Adrenal gland (tissue), 12 donors: ENCODE results near the gene PAQR8. TPM values are rescaled to one million over a fixed set of nuclear protein-coding genes. Genes with fewer than 3 reads are reported as not detected.

Source experiments
- DNase-seq, 7 donors: peaks; one replicate each; pipeline ENCODE4 v3.0.0-alpha.2; 2019 to 2020
- H3K27ac ChIP-seq, 5 donors: fragments of 200-600 bp; sonication (generic) in 4 of 5; 1 replicate in 3 of 5; 2 replicates in 2 of 5; pipeline versions ENCODE4 v1.5.1 to v1.8.0; 2016 to 2020; ENCODE audit warnings: mild to moderate bottlenecking in 1 of 5
- H3K27me3 ChIP-seq: fragments of 200-600 bp; 2 replicates; pipeline ENCODE4 v1.8.0; 2021
- H3K36me3 ChIP-seq, 2 donors: fragments of 200-600 bp; replicated peaks in 1 of 2; 1 replicate in 1 of 2; 2 replicates in 1 of 2; pipeline versions ENCODE4 v1.5.1 to v1.8.0; 2018 to 2022
- H3K4me1 ChIP-seq, 2 donors: fragments of 200-600 bp; replicated peaks in 1 of 2; 1 replicate in 1 of 2; 2 replicates in 1 of 2; pipeline versions ENCODE4 v1.5.1 to v1.8.0; 2018 to 2021
- H3K4me3 ChIP-seq, 4 donors: fragments of 200-600 bp; sonication (generic) in 3 of 4; one replicate each; pipeline ENCODE4 v1.5.1; 2016 to 2018
- H3K9me3 ChIP-seq, 3 donors: fragments of 200-600 bp; sonication (generic) in 1 of 3; replicated peaks in 1 of 3; 1 replicate in 2 of 3; 2 replicates in 1 of 3; pipeline versions ENCODE4 v1.5.1 to v1.8.0; 2016 to 2021
- POLR2A ChIP-seq, 2 donors: fragments of 450-650 bp; IDR thresholded peaks; one replicate each; pipeline ENCODE4 v1.6.1; 2017; ENCODE audit warnings: antibody characterized with exemption in 2 of 2, mild to moderate bottlenecking in 2 of 2, moderate library complexity in 1 of 2
- WGBS, 4 donors: extraction: QIAGEN DNeasy Blood & Tissue Kit in 2 of 4; methylation state at CpG; one replicate each; pipeline versions ENCODE4 v1.1.5 to v1.1.7; 2013 to 2017; 5-methylcytosine and 5-hydroxymethylcytosine counted together
- intact Hi-C, 2 donors: fragments of 100-400 bp; cut with DNase I; formaldehyde crosslinking; loops; one replicate each; pipeline versions ENCODE4 v1.14.1 to v1.15.0; 2022 to 2023
- polyA plus RNA-seq, 3 donors: library from polyadenylated mRNA; stranded (reverse); fragments of 200-250 nt in 2 of 3; fragments of 350-450 nt in 1 of 3; fragmentation: Illumina TruSeq in 1 of 3; extraction: RNeasy Lipid Tissue Mini Kit (QIAGEN cat#74804) in 1 of 3; gene quantifications; one replicate each; pipeline ENCODE4 v1.2.3, GENCODE V29; 2013 to 2014
- total RNA-seq, 9 donors: library from RNA; depleted of rRNA in 4 of 9; stranded (reverse); fragments of >200 nt in 4 of 9; fragments of 120-200 nt in 1 of 9; fragmentation: NEBNext Ultra II Directional in 1 of 9; extraction: Animal tissue kit (Norgen Biotek cat#: 25700) in 1 of 9; gene quantifications; one replicate each; pipeline versions ENCODE4 v1.1.0 to v1.2.4, GENCODE V29; 2013 to 2023
- TF ChIP-seq, protein P1 (sequence below), 6 experiments: fragments of 450-650 bp in 4 of 6; fragments of 200-600 bp in 2 of 6; sonication (generic) in 1 of 6; IDR thresholded peaks; 1 replicate in 5 of 6; 2 replicates in 1 of 6; pipeline versions ENCODE4 v1.5.1 to v1.8.0; 2016 to 2021; ENCODE audit warnings: antibody characterized with exemption in 6 of 6, mild to moderate bottlenecking in 2 of 6, moderate library complexity in 1 of 6
- donor health status: healthy with polysubstance abuse.
- donor health status: Bipolar disorder and iron deficiency.
- donor health status: DM: yes; HTN: yes; CAD: no.
- donor health status: DM: no; HTN: no; CAD: no.
- donor health status: DM: no; HTN: no; CAD: no.
- donor health status: DM: yes; HTN: yes; CAD: no.

The PAQR8 gene
- total and polyA plus RNA-seq, 12 donors: 2.3 to 17.1 (median 6.2) TPM

DNA sequence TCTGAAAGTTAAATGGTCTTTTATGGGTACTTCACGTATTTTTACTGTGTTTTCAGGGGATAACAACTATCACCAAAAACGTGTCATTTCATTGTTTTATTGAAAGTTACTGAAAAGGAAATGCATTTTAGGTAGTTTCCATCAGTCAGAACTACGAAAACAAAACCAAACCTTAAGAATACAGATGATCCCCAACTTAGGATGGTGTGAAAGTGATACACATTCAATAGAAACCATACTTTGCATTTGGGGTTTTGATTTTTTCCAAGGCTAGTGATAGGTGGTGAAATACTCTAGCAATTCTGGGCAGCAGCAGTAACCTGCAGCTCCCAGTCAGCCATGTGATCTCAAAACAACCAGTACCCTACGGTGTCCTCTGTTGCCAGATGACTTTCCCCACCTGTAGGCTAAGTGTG is 32.3 kb downstream of the PAQR8 start:
- WGBS, 4 donors: 78 to 87% (median 83%) methylated on average over 4 of the region's 4 CpGs
- no peak overlapping the region for H3K27ac ChIP-seq
- DNase-seq: no peak

DNA sequence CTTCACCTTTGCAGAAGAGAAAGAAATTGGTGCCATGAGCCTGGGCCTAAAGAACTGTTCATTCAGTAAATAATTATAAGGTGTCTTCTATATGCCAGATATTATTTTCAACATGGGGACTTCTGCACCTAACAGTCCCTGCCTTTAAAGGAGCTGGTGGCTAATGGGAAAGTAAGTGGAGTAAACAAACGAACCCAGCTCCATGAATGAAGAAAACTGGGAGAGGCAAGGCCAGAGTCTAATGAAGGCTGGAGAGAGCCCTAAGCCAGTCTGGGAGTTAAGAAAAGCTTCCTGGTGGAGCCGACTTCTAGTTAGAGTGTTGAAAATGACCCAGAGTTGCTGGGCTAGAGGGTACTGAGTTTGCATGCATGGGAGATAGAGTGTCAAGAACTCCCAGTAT is 34.0 kb downstream of the PAQR8 start:
- intact Hi-C loops: loop anchor here in 1 of 2 donors (5.0 kb wide), 1 partner anchor 114 kb away; the partner anchor contains the start of gene MCM3
- DNase-seq: no peak

More for the DNA sequence above, 32.3 kb downstream of the PAQR8 start:
- Histone ChIP-seq H3K36me3 (no peaks in the 10 kb centered on the region), H3K4me3 (no peak overlapping the region), H3K9me3 (no peaks in the 10 kb centered on the region), H3K4me1 (peaks cover 7 to 15% of the 10 kb centered on the region in 2 donors), H3K27me3 (no peaks in the 10 kb centered on the region)
- intact Hi-C loops: no loop called here
- TF ChIP-seq, protein P1, sequence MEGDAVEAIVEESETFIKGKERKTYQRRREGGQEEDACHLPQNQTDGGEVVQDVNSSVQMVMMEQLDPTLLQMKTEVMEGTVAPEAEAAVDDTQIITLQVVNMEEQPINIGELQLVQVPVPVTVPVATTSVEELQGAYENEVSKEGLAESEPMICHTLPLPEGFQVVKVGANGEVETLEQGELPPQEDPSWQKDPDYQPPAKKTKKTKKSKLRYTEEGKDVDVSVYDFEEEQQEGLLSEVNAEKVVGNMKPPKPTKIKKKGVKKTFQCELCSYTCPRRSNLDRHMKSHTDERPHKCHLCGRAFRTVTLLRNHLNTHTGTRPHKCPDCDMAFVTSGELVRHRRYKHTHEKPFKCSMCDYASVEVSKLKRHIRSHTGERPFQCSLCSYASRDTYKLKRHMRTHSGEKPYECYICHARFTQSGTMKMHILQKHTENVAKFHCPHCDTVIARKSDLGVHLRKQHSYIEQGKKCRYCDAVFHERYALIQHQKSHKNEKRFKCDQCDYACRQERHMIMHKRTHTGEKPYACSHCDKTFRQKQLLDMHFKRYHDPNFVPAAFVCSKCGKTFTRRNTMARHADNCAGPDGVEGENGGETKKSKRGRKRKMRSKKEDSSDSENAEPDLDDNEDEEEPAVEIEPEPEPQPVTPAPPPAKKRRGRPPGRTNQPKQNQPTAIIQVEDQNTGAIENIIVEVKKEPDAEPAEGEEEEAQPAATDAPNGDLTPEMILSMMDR (IDR thresholded peaks at IDR 0.05): no peak
- TF ChIP-seq POLR2A (IDR thresholded peaks at IDR 0.05): no peak

DNA sequence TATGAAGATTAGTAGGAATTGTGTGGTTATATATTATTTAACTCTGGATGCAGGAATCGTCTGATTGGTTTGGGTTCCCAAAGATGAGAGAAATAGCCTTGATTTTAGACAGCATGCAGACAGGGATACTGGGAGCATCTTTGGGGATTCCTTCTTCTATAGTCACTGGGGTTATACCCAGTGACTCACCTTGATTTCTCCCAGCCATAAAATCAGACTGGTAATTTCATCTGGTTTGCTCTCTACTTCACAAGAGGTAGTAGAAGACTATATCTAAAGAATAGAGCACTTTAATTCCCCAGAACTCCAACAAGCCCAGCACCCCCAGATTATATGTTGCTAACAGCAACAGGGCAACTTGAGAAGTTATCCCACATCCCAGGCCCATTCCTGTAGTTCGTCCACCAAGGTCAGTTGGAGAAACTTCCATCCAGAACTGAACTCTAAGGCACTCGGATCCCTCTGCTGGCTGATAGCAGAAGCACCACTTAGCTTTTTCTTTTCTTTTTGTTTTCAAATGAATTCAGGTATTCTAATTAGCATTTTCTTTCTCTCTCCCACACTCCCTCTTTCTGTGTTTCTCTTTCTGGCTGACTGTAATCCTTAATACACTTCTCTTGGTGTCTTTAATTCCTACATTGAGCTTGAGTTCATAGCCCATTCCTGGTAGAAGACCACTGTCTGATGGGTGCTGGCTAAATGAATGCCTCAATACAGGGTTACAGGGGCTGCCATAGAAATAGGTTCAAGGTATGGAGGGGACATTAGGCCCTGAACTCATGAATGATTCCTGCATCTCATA is 37.8 kb downstream of the PAQR8 start:
- Histone ChIP-seq H3K4me3 (no peak overlapping the region), H3K27ac (no peak overlapping the region), H3K36me3 (no peaks in the 10 kb centered on the region), H3K4me1 (no peaks in the 10 kb centered on the region), H3K27me3 (no peaks in the 10 kb centered on the region), H3K9me3 (no peaks in the 10 kb centered on the region)
- intact Hi-C loops: loop anchor here (5.0 to 10.0 kb wide), 2 partner anchors 117 to 125 kb away; partner anchors contain the start of gene MCM3 (in 1 of the 2)
- no peak for TF ChIP-seq POLR2A (IDR thresholded peaks at IDR 0.05)
- TF ChIP-seq, protein P1 (IDR thresholded peaks at IDR 0.05): peak; percentile 81 to 94 (median 84)
- peak; percentile 38 to 70 (median 57) for DNase-seq
- 27 to 34% (median 30%) methylated on average over 3 of the region's 3 CpGs for WGBS, 4 donors

More for the DNA sequence above, 34.0 kb downstream of the PAQR8 start:
- TF ChIP-seq, protein P1 (IDR thresholded peaks at IDR 0.05): no peak
- TF ChIP-seq POLR2A (IDR thresholded peaks at IDR 0.05): no peak
- Histone ChIP-seq H3K36me3 (no peaks in the 10 kb centered on the region), H3K9me3 (no peaks in the 10 kb centered on the region), H3K4me3 (no peak overlapping the region), H3K27me3 (no peaks in the 10 kb centered on the region), H3K27ac (no peak overlapping the region), H3K4me1 (no peaks in the 10 kb centered on the region)
- 86 to 91% (median 88%) methylated on average over 2 of the region's 2 CpGs for WGBS, 4 donors

DNA sequence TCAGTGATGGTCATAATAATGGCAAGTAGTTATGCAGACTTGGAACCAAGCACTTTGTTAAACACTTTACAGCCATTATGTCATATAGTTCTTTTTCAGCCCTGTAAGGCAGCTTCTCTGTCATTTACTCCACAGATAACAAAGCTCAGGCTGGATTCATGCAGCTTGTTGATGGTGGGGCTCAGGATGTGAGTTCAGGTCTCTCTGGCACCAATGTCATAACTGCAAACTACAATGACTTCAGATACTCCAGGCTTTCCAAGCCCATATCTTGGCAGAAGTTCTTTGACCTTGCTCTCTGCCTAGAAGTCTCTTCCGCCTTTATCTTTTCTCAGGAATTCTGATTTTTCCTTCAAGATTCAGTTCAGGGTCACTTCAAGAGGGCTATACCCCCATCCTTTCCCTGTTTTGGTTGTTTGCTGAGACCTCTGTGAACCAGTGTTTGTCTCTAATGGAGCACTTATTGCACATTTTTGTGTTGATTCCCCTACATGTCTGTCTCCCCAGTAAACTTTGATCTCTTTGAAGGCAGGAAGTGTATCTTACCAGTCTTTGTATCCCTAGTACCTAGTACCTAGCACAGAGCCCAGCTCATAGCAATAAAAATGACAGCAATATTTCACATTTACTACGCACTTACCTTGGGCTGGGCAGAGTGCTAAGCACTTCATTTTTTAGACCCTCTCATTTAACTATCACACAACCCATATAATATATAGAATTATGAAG is 38.5 kb downstream of the PAQR8 start:
- H3K27me3 ChIP-seq: no peaks in the 10 kb centered on the region
- intact Hi-C loops: loop anchor here in 1 of 2 donors (10.0 kb wide), 1 partner anchor 126 kb away; no protein-coding TSS in a partner anchor
- no peaks in the 10 kb centered on the region for H3K4me1 ChIP-seq
- H3K36me3 ChIP-seq: no peaks in the 10 kb centered on the region
- TF ChIP-seq, protein P1 (IDR thresholded peaks at IDR 0.05): no peak
- no peak for DNase-seq
- H3K4me3 ChIP-seq: no peak overlapping the region
- 37 to 54% (median 47%) methylated on average over 2 of the region's 2 CpGs for WGBS, 4 donors
- no peaks in the 10 kb centered on the region for H3K9me3 ChIP-seq
- H3K27ac ChIP-seq: no peak overlapping the region
